Embryonic facial prominence (tissue), 1 donor: Measurements from ENCODE around the gene LEFTY1.
"Not testable (repeated sequence)": the region's sequence is repeated elsewhere in the genome, so short reads cannot be mapped to it uniquely, and the experiment has no call there.

Source experiments
- DNase-seq: peaks from one replicate; pipeline ENCODE4 v3.0.0-alpha.2; 2016; ENCODE audit errors: extremely low spot score

The LEFTY1 gene

GRCh38 chr1:225888898-225889601 is at the start of gene LEFTY1:
Gene LEFTY1, minus strand, starts transcription at chr1:225889146. Its CDS starts 80 bp downstream, at chr1:225889066.
- DNase-seq = no peak

GRCh38 chr1:225937048-225937968 is 48.4 kb upstream of the LEFTY1 start:
- DNase-seq = no peak

GRCh38 chr1:225936523-225936922 is 47.6 kb upstream of the LEFTY1 start:
- no peak for DNase-seq

GRCh38 chr1:225936086-225936485 is 47.1 kb upstream of the LEFTY1 start:
- not testable (repeated sequence) for DNase-seq

- DNase-seq = no peak
Observed at GRCh38 chr1:225934711-225935110, 45.8 kb upstream of the LEFTY1 start.

GRCh38 chr1:225933072-225933471 is 44.1 kb upstream of the LEFTY1 start:
- no peak for DNase-seq

GRCh38 chr1:225931270-225932136 is 42.6 kb upstream of the LEFTY1 start:
- DNase-seq = no peak

GRCh38 chr1:225930566-225930965 is 41.6 kb upstream of the LEFTY1 start:
- DNase-seq = no peak

- not testable (repeated sequence) for DNase-seq
Observed at GRCh38 chr1:225929462-225929861, 40.5 kb upstream of the LEFTY1 start.

- no peak for DNase-seq
Observed at GRCh38 chr1:225928186-225929175, 39.5 kb upstream of the LEFTY1 start.

GRCh38 chr1:225926551-225927113 is 37.7 kb upstream of the LEFTY1 start:
- DNase-seq = no peak

GRCh38 chr1:225923692-225924555 is 35.0 kb upstream of the LEFTY1 start, which contains the start of gene PYCR2:
Gene PYCR2, minus strand, starts transcription at chr1:225924250. Its CDS starts 140 bp downstream, at chr1:225924110.
- DNase-seq = peak; percentile 85

GRCh38 chr1:225923381-225923691 is 34.4 kb upstream of the LEFTY1 start:
- no peak for DNase-seq

GRCh38 chr1:225921734-225922709 is 33.1 kb upstream of the LEFTY1 start:
- no peak for DNase-seq

- no peak for DNase-seq
Observed at GRCh38 chr1:225919906-225920305, 31.0 kb upstream of the LEFTY1 start.

- no peak for DNase-seq
Observed at GRCh38 chr1:225918280-225918679, 29.3 kb upstream of the LEFTY1 start.

- DNase-seq = no peak
Observed at GRCh38 chr1:225917536-225917935, 28.6 kb upstream of the LEFTY1 start.

- no peak for DNase-seq
Observed at GRCh38 chr1:225917101-225917500, 28.2 kb upstream of the LEFTY1 start.
